Inferior parietal cortex (tissue), 1 donor: ENCODE data around the gene FAM136A.
"Not testable (repeated sequence)": the region's sequence is repeated elsewhere in the genome, so short reads cannot be mapped to it uniquely, and the experiment has no call there.

Experiments
- DNase-seq: peaks from one replicate; pipeline ENCODE4 v3.0.0-alpha.2; 2016; ENCODE audit errors: extremely low spot score

Gene FAM136A

DNA sequence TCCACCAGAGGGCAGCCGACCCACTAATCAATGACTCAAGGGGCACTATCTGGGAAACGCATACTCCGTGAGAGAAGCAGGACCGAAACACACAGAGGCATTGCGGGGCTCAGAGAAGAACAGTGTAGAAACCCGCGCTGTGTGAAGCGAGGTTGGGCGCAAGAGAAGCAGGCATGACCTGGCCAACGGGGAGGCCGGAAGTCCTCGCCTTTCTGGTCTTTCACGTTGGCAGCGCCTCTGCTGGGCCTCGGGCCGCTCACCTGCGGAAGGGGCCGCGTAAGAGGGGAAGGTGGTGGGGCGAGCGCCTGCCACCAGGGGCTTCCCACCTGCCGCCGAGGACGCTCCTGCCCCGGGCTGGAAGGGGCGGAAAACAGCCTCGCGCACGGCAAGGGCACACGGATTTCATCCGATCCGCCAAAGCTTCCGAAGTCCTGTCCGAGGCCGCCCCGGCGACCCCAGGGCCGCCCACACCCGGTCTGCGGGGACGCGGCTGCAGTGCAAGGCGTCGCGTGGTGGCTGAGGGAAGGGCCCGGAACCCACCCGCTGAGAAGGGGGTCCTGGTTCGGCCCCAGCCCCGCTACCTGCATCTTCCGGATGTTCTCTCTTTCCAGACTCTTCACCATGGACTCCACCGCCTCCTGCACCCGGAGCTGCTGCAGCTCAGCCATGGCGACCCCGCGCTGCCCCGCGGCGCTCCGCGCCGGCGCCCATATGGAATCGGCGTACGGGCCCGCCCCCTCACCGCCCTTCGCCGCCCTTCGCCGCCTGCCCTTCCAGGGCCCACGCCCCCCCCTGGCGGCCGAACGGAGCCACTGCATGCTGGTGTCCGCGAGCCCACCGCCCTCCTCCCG is at the start of gene FAM136A:
Gene FAM136A (minus strand): TSS at position 724 of the 851 bp plus-strand sequence. CDS start 56 bp downstream, at position 668.
- DNase-seq: peak; percentile 78

DNA sequence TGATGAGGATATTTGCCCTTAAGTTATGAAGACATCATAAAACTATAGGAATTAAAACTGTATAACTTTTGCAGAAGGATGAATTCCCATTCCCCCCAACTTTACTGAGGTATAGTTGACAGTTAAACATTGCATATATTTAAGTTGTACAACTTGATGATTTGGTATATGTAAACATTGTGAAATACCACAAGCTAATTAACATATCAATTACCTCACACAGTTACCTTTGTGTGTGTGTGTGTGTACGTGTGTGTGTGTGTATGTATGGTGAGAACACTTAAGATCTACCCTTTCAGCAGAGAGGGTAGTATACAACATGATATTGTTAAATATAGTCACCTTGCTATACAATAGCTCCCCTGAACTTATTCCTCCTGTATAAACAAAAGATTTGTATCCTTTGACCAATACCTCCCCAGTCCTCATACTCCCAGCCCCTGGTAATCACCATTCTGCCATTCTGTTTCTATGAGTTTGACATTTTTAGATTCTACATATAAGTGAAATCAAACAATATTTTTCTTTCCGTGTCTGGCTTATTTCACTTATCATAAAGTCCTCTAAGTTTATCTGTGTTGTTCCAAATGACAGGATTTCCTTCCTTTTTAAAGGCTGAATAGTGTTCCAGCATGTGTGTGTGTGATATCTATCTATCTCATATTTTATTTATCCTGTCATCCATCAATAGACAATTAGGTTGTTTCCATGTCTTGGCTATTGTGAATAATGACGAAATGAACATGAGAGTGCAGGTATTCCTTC is 48.2 kb upstream of the FAM136A start:
- DNase-seq: no peak

DNA sequence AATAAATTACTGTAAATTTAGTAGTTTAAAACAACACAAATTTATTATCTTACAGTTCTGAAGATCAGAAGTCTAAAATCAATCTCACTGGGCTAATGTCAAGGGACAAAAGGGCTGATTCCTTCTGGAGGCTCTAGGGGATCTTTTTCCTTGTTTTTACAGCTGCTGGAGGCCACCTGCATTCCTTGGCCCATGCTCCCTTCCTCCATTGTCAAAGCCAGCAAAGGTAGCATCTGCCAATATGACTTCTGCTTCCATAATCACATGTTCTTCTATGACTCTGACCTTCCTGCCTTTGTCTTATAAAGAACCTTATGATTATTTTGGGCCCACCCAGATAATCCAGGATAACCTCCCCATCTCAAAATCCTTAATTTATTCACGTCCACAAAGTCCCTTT is 46.0 kb upstream of the FAM136A start:
- DNase-seq: no peak

DNA sequence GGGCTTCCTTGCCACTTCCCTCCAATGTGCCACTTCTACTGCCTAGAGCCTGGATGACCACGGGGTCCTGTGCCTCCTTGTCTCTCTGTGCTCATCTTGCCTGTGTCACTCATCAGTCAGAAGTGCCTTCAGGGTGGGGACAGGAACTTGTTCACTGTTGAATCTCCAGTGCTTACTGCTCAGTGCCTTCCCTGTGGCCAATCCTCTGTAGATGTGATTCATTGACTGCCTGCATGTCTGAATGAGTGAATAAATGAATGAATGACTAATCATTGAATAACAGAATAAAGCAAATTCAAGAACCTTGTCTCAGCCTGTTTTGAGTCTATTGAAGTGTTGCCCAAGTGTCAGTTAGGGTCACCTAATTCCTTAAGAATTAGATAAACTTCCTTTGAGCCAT is 42.3 kb upstream of the FAM136A start:
- DNase-seq: no peak

DNA sequence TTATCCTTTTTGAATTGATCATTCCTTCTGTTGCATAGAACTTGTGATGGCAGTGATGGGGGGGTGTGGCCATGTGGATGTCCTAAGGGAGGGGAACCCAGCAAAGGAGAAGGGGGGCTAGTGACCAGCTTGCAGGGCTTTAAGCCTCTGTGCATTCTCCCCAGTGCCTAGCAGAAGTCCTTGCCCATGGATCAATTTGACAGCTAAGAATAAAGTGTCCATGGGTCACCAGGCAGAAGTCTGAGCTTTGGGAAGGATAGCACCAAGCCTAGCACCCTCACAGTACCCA is 39.6 kb upstream of the FAM136A start:
- no peak for DNase-seq

DNA sequence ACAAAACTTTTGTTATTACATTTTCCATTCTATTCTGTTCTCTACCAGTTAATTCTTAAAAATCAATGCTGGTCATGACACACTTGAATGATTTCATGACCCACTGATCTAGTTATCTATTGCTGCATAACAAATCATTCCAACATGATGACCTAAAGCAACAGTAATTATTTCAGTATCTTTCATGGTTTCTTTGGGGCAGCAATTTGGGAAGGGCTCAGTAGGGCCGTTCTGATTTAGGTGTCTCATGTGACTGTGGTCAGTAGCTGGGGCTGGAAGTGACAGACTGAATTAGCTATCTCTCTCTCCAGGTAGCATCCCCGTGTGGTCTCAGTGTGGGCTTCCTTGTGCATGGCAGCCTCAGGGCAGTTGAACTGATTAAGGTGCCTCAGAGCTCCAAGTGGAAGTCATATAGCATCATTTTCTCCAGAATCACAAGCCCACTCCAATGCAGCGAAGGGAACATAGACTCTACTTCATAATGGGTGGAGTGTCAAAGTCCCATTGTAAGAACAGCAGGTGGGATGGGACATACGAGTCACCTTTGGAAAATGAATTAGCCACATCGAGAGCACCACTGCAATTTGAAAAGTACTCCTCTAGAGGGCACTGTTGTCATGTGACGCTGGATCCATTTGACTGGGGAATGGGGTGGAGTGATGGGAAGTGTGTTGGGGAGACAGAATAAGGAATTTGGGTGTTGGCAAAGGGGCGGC is 39.1 kb upstream of the FAM136A start:
- peak; percentile 76 for DNase-seq

DNA sequence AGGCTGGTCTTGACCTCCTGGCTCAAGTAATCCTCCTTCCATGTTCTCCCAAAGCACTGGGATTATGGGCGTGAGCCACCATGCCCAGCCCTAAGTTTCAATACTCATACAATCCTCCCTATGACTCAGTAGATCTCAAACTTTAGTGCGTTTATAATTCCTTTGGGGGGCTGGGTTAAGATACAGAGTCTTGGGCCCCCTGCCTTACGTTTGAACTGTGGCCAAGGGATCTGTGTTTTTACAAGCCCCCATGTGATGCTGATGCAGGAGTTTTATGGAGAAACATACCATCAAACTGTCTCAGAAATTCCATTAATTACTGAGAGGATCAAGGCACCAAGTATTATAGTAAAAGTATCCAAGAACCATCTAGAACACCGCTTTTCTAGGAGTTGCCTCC is 38.2 kb upstream of the FAM136A start:
- DNase-seq: no peak

DNA sequence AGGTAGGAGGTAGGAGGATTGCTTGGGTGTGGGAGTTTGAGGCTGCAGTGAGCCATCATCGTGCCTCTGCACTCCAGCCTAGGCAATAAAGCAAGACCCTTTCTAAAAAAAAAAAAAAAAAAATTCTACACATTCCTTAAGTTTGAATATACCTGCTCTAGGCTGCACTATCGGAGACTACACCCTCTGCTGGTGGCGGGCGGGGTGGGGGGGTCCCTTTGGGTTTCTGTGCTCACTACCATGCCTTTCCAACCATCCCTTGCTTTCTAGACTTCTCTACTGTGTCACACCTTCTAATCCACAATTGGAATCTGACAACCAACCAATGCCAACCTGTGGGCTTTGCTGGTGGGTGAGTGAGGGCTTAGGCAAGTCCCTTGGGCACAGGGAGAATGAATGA is 34.7 kb upstream of the FAM136A start:
- DNase-seq: no peak

DNA sequence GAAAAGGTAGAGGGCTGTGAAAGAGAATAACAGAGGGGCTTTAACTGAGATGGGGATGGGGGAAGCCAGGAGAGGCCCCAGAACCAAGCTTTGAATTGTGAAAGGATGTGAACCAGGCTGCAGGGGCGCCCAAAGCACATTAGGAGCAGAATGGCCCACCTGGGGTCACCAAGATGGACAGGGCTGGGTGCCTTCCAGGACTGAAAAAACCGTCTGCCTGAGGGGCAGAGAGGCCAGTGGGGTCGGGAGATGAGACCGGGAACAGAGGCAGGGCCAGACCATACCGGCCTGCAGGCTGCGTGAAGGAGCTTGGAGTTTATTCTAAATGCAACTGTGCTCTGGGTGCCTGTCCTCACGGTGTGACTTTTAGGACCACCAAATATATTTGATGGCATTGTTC is 29.1 kb upstream of the FAM136A start:
- DNase-seq: no peak

DNA sequence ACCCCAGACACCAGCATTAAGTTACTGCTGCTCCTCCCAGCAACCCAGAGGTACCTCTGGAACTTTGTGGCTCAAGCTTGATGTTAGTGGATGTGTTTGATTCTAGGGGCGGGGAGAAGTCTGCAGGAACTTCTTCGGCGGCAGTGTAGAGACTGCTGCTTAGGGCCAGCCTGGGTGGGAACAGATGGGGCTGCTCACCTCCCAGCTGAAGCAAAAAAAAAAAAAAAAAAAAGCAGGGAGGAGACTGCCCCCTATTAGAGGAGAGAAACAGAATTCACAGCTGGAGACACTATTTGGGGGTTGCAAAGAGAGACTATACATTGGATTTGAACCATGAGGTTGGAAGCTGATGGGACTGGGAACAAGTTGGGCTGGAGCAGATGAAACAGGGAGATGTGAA is 28.6 kb upstream of the FAM136A start:
- no peak for DNase-seq

DNA sequence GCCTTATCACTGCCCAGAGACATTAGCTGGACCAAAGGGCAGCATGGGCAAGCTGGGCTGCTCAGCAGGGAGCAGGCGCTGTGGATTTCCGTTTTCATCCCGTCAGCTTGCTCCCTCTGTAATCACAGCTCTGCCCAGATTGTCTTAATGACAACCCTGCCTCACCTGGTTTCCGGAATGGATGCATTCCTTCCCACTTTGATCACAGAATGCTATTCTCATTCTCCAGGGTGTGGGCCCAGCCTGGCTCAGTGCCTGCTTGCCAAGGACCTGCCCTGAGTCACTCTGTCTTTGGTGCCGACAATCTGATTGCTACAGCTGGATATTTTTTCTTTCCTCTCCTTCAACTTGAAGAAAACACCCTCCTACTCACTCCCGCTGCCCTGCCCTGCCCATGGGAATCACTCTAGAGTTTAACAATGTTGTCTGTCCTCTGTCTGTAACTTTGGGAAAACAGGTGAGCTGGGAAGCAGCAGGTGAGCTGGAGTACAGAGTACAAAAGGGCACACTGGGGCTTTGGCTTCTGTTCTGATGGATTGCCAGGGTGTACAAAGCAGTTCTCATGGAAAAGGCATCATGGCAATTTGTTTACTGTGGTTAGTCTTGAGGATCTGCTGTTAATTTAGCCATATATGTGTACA is 27.2 kb upstream of the FAM136A start:
- DNase-seq: no peak

DNA sequence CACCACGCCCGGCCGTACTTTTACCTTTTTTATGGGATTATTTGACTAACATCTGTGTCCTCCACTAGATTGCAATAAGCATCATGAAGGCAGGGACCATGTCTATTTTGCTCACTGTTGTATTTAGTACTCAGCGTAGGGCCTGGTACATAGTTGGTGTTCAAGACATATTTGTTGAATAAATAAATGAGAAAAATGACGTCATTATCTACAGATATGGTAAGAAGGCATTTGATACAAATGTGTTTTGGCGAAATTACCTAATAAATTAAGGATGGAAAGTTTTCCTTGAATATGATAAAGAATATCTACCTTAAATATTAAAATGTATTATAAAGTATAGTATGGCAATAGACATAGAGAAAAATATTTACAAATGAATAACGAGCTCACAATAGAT is 24.0 kb upstream of the FAM136A start:
- no peak for DNase-seq

DNA sequence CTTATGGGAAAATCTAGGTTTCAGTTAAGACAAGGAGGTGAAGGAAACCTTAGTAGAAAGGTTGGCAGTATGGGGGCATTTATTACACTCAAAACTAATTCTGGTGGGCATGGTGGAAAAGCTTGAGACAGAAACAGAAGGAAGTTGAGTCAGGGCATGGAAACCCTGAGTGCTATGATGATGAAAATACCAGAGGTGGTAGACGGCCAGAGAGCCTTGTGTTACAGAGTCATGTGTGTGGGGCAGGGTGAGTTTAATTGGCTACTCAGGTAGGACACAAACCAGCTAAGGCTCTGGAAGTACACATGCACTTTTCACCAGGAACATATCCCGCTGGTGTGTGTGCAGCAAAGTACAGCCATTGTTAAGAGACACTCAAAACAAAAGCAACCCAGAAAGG is 20.7 kb upstream of the FAM136A start:
- no peak for DNase-seq

DNA sequence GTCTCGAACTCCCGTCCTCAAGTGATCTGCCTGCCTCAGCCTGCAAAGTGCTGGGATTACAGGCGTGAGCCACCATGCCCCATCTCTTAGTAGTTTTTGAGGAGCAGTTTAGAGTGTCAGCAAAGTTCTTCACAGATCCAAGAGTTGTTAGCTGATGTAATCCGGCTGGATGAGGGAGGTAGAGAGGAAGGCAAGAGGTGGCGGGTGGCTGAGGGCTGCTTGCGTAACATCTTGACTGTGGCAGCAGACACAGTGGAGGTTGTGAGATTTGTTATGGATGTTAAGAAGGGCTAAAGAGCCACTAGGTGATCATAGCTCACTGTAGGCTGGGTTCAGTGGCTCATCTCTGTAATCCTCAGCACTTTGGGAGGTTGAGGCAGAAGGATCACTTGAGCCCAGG is 19.5 kb upstream of the FAM136A start:
- no peak for DNase-seq

DNA sequence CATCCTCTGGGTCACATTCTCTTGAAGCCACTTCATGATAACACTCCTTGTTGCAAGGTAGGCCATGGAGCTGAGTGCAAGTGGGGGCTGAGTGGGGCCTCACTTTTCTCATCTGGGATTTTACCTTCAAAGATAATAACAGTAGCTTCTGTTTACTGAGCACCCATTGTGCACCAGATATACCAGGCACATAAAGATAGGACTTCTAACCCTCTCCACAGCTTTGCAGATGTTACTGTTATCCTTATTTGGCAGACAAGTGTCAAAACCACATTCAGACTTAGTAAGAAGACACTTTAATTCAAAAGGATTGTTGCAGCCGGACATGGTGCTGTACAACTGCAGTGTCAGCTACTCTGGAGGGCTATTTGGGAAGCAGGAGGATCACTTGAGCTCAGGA is 12.8 kb upstream of the FAM136A start:
- DNase-seq: no peak

DNA sequence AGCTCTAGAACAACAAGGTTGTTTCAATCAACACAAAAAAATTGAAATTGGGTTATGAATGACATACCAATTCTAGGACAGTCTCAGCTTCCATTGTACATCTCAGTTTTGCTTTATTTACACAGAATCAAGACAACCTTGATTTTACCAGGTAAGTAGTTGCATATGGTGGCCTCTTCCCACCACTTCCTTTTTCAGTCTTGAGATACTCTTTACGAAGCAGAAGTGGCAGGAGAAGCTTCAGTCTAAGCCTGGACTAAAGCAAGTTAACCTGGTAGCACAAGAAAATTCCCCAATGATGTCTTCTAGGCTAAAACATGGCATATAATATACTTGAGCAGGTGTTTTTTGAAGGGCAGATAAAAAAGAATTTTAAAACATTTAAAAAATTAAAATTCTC is 10.7 kb upstream of the FAM136A start:
- DNase-seq: no peak

DNA sequence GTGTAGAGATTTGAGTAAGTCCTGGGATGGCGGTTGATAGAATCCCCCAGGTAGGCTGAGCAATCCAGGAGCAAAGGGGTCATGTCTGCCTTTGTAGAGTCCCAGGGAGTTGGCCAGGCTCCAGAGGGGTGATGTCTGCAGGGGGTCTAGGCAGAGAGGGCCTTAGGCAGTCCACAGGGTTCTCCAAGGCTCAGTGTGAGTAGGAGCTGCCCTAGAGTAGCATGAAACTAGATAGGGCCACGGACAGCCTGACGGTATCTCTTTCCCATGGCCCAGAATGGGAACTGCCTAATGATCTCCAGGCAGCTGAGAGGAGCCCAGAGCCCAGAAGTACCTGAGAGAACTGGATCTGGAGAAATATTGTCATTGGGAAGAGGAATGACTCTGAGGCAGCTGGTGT is 9.0 kb upstream of the FAM136A start:
- DNase-seq: no peak

DNA sequence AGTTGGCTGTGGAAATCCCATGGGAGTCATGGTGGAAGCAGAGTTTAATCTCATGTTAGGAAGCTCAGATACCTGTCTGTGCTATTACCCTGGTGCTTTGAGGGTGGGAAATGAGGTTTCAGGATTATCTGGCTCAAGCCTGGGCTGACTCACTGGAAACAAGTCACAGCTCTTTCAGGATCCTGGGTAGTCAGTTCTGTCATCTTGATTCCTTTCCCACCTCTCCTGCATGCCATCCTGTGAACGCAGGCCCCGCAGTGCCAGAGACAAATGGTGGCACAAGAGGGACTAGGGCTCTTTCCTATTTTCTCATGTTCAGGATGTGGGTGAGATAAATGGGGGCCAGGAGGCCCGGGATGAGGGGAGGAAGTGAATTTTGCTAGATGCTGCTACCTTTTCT is 3.7 kb upstream of the FAM136A start:
- DNase-seq: no peak

DNA sequence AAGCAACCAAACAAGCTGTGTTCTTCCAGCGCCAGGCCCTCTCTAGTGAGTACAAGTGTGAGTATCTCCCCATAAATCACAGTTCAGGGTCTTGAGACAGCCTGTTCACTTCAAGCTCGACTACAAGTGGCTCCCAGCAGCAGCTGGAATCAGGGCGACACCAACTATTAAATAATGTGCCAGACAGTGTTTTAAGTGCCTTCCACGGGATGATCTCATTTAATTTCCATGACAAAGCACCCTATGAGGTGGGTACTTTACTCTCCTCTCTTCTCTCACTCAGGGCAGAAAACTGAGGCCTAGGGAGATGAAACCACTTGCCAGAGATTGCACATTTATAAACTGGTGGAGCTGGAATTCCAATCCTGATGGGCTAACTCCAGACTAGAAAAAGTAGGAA is 2.6 kb upstream of the FAM136A start:
- DNase-seq: no peak

DNA sequence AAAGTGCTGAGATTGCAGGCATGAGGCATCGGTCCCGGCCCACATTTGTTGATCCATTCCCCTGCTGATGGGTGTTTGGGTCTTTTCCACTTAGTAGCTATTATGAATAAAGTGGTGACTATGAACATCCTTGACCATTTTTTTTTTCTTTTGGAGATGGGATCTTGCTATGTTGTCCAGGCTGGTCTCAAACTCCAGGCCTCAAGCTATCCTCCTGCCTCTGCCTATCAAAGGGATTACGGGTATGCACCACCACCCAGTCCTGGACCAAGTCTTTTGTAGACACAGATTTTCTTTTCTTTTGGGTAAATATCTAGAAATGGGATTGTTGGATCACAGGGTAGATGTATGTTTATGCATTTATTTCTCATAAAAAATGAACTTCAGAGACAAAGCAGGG is 1.3 kb upstream of the FAM136A start:
- DNase-seq: no peak

DNA sequence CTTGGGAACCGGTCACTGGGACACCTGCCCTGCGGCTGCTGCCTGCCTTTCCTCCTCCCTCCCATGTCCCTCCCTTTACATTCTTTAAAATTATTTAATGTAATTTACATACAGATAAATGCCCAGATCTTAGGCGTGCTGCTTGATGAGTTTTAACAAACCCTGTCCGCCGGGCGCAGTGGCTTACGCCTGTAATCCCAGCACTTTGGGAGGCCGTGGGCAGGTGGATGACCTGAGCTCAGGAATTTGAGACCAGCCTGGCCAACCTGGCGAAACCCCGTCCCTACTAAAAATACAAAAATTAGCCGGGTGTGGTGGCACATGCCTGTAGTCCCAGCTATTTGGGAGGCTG is 304 bp upstream of the FAM136A start:
- not testable (repeated sequence) for DNase-seq

DNA sequence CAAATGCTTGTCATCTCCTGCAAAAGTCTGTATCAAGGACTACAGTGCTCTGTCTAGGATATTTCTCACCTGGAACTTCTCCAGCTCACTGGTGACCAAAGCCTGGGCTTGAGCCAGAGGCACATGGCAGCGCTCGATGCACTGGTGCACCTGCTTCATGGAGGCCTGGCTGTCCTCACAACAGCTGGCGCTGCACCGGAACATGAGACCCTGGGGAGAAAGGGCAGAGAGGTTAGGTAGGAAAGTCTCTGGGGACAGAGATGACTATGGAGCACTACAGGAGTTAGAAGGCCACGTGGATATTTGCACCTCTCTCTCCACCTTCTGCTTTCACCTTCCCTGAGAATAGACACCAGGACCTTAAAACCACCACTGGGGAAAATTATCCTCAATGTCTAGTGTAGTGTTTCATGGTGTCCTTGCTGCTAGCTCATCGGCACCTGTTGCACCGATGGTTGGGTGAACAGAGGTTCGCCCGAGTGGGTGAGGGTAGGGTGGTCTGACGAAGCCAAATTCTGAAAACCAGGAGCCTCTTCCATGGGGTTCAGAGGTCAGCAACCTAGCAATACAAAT is 1.0 kb downstream of the FAM136A start:
- no peak for DNase-seq
